Upper lobe of left lung (tissue), 6 donors: ENCODE results near the gene ARID1B. TPM values are rescaled to one million over a fixed set of nuclear protein-coding genes. Genes with fewer than 3 reads are reported as not detected.

Experiments
- ATAC-seq, 2 donors: fragments of 200-7000 bp; cut with Tn5 transposase; one replicate each; pipeline ENCODE4 v1.9.1; 2022; ENCODE audit warnings: mild to moderate bottlenecking in 2 of 2, moderate library complexity in 2 of 2; ENCODE audit not compliant: low FRiP score in 2 of 2
- DNase-seq, 2 donors: peaks; one replicate each; pipeline ENCODE4 v3.0.0-alpha.2; 2019 to 2020
- H3K27ac ChIP-seq, 4 donors: fragments of 200-600 bp; sonication (generic); one replicate each; pipeline ENCODE4 v1.5.1; 2016 to 2019
- H3K27me3 ChIP-seq, 4 donors: fragments of 200-600 bp; sonication (generic); one replicate each; pipeline ENCODE4 v1.5.1; 2017 to 2019
- H3K36me3 ChIP-seq, 4 donors: fragments of 200-600 bp; sonication (generic); one replicate each; pipeline ENCODE4 v1.5.1; 2016 to 2019
- H3K4me1 ChIP-seq, 4 donors: fragments of 200-600 bp; sonication (generic); one replicate each; pipeline ENCODE4 v1.5.1; 2018 to 2019
- H3K4me3 ChIP-seq, 4 donors: fragments of 200-600 bp; sonication (generic); one replicate each; pipeline ENCODE4 v1.5.1; 2017 to 2019; ENCODE audit warnings: mild to moderate bottlenecking in 2 of 4, moderate library complexity in 1 of 4
- H3K9me3 ChIP-seq, 4 donors: fragments of 200-600 bp; sonication (generic); one replicate each; pipeline ENCODE4 v1.5.1; 2018 to 2019
- EP300 ChIP-seq, 4 donors: sonication (generic); formaldehyde crosslinking; IDR thresholded peaks; one replicate each; pipeline ENCODE4 v1.5.1; 2017; ENCODE audit warnings: antibody characterized with exemption in 4 of 4, control low read depth in 2 of 4
- POLR2A ChIP-seq, 4 donors: fragments of 450-650 bp; IDR thresholded peaks; one replicate each; pipeline ENCODE4 v1.5.1; 2016 to 2017; ENCODE audit warnings: antibody characterized with exemption in 4 of 4, mild to moderate bottlenecking in 2 of 4
- POLR2AphosphoS5 ChIP-seq, 2 donors: sonication (generic); formaldehyde crosslinking; IDR thresholded peaks; one replicate each; pipeline ENCODE4 v1.5.1; 2017; ENCODE audit warnings: antibody characterized with exemption in 2 of 2
- WGBS, 2 donors: methylation state at CpG; one replicate each; pipeline ENCODE4 v1.1.5; 2017 to 2018; 5-methylcytosine and 5-hydroxymethylcytosine counted together
- total RNA-seq, 6 donors: library from RNA; depleted of rRNA in 4 of 6; stranded (reverse); fragments of >200 nt in 4 of 6; gene quantifications; one replicate each; pipeline versions ENCODE4 v1.1.0 to v1.2.1, GENCODE V29; 2016 to 2021
- TF ChIP-seq, protein P1 (sequence below), 6 experiments: fragments of 450-650 bp in 4 of 6; fragments of 200-600 bp in 2 of 6; sonication (generic) in 2 of 6; IDR thresholded peaks; one replicate each; pipeline ENCODE4 v1.5.1; 2016 to 2019; ENCODE audit warnings: antibody characterized with exemption in 6 of 6
- donor health status: DM: no; HTN: no; CAD: no; lungs with moderate emphysema.
- donor health status: DM: no; HTN: yes; CAD: no; lungs with severe emphysema.

Gene ARID1B
- total RNA-seq, 6 donors from 2014 or later, result 66.4 to 168 (median 109) TPM

DNA sequence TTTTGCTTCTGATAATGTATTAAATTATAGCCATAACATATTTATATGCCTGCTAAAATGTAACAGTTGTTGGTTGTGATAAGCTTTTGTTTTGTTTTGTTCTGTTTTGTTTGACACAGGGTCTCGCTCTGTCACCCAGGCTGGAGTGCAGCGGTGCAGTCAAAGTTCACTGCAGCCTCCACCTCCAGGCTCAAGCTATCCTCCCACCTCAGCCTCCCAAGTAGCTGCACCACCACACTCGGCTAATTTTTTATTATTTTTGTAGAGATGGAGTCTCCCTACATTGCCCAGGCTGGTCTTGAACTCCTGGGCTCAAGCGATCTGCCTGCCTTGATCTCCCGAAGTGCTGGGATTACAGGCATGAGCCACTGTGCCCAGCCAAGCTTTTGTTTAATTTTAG lies 157.8 kb downstream of the ARID1B start:
- Histone ChIP-seq H3K36me3 (no peaks in the 10 kb centered on the region), H3K4me3 (no peak overlapping the region), H3K9me3 (no peaks in the 10 kb centered on the region), H3K27me3 (no peaks in the 10 kb centered on the region), H3K4me1 (peaks cover 15 to 26% (median 22%) of the 10 kb centered on the region in 4 donors), H3K27ac (no peak overlapping the region)
- DNase-seq (no peak), ATAC-seq (no peak)
- 92% methylated on average over 5 of the region's 5 CpGs for WGBS, 2 donors
- TF ChIP-seq POLR2A (IDR thresholded peaks at IDR 0.05) (no peak), EP300 (IDR thresholded peaks at IDR 0.05) (no peak), POLR2AphosphoS5 (IDR thresholded peaks at IDR 0.05) (no peak)
- TF ChIP-seq, protein P1, sequence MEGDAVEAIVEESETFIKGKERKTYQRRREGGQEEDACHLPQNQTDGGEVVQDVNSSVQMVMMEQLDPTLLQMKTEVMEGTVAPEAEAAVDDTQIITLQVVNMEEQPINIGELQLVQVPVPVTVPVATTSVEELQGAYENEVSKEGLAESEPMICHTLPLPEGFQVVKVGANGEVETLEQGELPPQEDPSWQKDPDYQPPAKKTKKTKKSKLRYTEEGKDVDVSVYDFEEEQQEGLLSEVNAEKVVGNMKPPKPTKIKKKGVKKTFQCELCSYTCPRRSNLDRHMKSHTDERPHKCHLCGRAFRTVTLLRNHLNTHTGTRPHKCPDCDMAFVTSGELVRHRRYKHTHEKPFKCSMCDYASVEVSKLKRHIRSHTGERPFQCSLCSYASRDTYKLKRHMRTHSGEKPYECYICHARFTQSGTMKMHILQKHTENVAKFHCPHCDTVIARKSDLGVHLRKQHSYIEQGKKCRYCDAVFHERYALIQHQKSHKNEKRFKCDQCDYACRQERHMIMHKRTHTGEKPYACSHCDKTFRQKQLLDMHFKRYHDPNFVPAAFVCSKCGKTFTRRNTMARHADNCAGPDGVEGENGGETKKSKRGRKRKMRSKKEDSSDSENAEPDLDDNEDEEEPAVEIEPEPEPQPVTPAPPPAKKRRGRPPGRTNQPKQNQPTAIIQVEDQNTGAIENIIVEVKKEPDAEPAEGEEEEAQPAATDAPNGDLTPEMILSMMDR (IDR thresholded peaks at IDR 0.05), result no peak

DNA sequence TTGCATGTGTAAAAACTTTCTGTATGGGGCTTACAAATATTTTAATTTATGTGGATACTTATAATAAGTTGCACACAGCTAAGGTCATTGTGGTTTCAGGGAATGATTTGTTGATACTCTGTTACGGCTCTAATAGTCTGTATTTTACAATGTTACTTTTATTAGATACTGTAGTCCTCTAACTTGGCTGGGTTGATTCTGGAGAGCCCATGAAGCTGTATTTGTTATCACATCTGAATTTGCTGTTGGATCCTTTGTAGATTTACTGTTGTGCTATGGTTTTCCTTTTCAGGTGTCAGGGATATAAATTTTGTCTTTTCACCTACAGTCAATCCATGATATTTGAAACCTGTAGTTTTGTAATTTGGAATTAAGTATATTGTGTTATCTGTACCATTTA lies 161.0 kb downstream of the ARID1B start:
- peaks cover 10 to 26% (median 18%) of the 10 kb centered on the region in 4 donors for H3K4me1 ChIP-seq

DNA sequence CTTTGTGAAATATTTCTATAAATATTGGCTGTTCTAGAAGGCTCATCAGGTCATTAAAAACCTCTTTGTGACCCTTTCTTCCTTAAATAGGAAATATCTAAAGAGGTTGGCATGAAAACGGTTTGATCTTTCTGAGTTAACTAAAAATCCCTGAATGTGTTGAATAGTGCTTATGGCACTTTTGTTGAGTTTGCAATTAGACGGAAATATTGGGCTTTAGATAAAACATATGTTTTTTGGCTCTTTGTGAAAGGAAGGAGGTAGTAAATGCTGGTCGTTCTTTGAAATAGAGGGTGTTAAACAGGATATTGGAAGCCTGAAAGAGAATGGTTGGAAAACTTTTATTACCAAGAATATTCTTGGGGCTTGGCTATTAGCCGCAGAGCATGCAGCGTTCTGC lies 163.0 kb downstream of the ARID1B start:
- ATAC-seq (no peak), DNase-seq (no peak)
- H3K4me3 ChIP-seq, result no peak overlapping the region
- H3K36me3 ChIP-seq, result no peaks in the 10 kb centered on the region
- peaks cover 0 to 13% (median 8%) of the 10 kb centered on the region in 4 donors for H3K4me1 ChIP-seq
- TF ChIP-seq POLR2AphosphoS5 (IDR thresholded peaks at IDR 0.05) (no peak), POLR2A (IDR thresholded peaks at IDR 0.05) (no peak), EP300 (IDR thresholded peaks at IDR 0.05) (no peak)
- TF ChIP-seq, protein P1 (IDR thresholded peaks at IDR 0.05), result no peak
- whole genome bisulfite sequencing, 2 donors, result 45 to 55% methylated on average over 5 of the region's 5 CpGs
- H3K27ac ChIP-seq, result no peak overlapping the region
- no peaks in the 10 kb centered on the region for H3K27me3 ChIP-seq
- no peaks in the 10 kb centered on the region for H3K9me3 ChIP-seq

More for the DNA sequence above, 161.0 kb downstream of the ARID1B start:
- Histone ChIP-seq H3K27ac (no peak overlapping the region), H3K36me3 (no peaks in the 10 kb centered on the region), H3K27me3 (no peaks in the 10 kb centered on the region), H3K4me3 (no peak overlapping the region), H3K9me3 (no peaks in the 10 kb centered on the region)
- ATAC-seq (no peak), DNase-seq (no peak)
- WGBS, 2 donors, result 65 to 83% methylated on average over 1 of the region's 1 CpG
- TF ChIP-seq EP300 (IDR thresholded peaks at IDR 0.05), result no peak
- TF ChIP-seq, protein P1 (IDR thresholded peaks at IDR 0.05), result no peak
- TF ChIP-seq POLR2AphosphoS5 (IDR thresholded peaks at IDR 0.05), result no peak
- TF ChIP-seq POLR2A (IDR thresholded peaks at IDR 0.05), result no peak

DNA sequence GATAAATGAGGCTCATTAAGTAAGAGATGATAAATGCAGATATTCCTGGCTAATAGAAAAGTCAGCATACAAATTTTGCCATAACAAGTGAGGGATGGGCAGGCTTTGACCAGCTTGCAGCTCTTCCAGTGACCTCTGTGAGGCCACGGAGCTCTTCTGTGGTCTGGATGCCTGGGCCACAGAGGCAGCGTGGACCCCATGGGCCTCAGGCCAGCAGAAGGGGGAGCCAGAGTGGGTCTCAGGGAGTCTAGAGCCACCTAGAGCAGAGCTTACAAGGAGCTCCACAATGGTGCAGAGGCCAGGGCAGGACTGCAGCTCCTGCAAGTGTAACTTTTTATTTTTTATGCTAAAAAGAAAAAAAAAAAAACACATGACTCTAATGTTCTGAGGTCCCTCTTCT lies 165.1 kb downstream of the ARID1B start:
- H3K36me3 ChIP-seq, result no peaks in the 10 kb centered on the region
- WGBS, 2 donors, result 91% methylated on average over 2 of the region's 2 CpGs
- TF ChIP-seq POLR2A (IDR thresholded peaks at IDR 0.05) (no peak), EP300 (IDR thresholded peaks at IDR 0.05) (no peak), POLR2AphosphoS5 (IDR thresholded peaks at IDR 0.05) (no peak)
- TF ChIP-seq, protein P1 (IDR thresholded peaks at IDR 0.05), result no peak
- no peaks in the 10 kb centered on the region for H3K27me3 ChIP-seq
- no peak overlapping the region for H3K4me3 ChIP-seq
- peaks cover 0 to 15% (median 8%) of the 10 kb centered on the region in 4 donors for H3K4me1 ChIP-seq
- no peaks in the 10 kb centered on the region for H3K9me3 ChIP-seq
- ATAC-seq (no peak), DNase-seq (no peak)
- no peak overlapping the region for H3K27ac ChIP-seq

DNA sequence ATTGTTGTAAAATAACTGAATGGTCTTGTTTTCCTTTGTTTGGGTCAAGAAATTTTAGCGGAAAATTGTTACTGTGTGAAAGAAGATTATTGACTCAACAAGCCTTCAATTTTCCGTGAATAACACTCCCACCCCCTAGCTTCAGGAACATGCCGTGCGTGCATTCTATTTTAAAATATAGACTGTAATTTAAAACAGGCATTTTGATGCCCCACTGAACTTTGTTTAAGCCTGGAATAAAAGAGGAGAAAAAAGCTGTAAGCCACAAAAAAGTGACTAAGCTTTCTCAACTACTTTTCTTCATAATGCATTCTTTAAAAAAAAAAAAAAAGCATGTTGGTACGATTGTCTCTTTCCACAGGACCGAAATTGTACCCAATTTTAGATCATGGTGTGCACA lies 166.0 kb downstream of the ARID1B start:
- DNase-seq, result no peak
- TF ChIP-seq POLR2AphosphoS5 (IDR thresholded peaks at IDR 0.05) (no peak), EP300 (IDR thresholded peaks at IDR 0.05) (no peak), POLR2A (IDR thresholded peaks at IDR 0.05) (no peak)
- TF ChIP-seq, protein P1 (IDR thresholded peaks at IDR 0.05), result no peak
- no peaks in the 10 kb centered on the region for H3K27me3 ChIP-seq
- 93% methylated on average over 6 of the region's 6 CpGs for WGBS, 2 donors
- H3K9me3 ChIP-seq, result no peaks in the 10 kb centered on the region
- H3K36me3 ChIP-seq, result no peaks in the 10 kb centered on the region
- peaks cover 3 to 22% (median 12%) of the 10 kb centered on the region in 4 donors for H3K4me1 ChIP-seq
- no peak for ATAC-seq
- H3K27ac ChIP-seq, result no peak overlapping the region
- no peak overlapping the region for H3K4me3 ChIP-seq
